DOHH2 (cell line): ENCODE data around the gene BST2.

Source experiments
- H3F3A ChIP-seq: fragments of 200-600 bp; sonication (generic), shearing (Covaris generic); 2 replicates; pipeline ENCODE4 v1.6.0; 2016; ENCODE audit warnings: antibody characterized with exemption, mild to moderate bottlenecking; ENCODE audit not compliant: control insufficient read depth, insufficient read depth
- H3K27ac ChIP-seq: fragments of 200-600 bp; sonication (generic); 2 replicates; pipeline ENCODE4 v1.5.1; 2014; ENCODE audit warnings: low read depth, mild to moderate bottlenecking, low read length, moderate library complexity
- H3K27me3 ChIP-seq: fragments of 200-600 bp; sonication (generic); 2 replicates; pipeline ENCODE4 v1.6.1; 2014; ENCODE audit warnings: mild to moderate bottlenecking, low read length, mixed read lengths; ENCODE audit not compliant: control insufficient read depth
- H3K36me3 ChIP-seq: fragments of 200-600 bp; sonication (generic); 2 replicates; pipeline ENCODE4 v1.6.1; 2014; ENCODE audit warnings: mild to moderate bottlenecking, low read length, moderate library complexity, mixed read lengths; ENCODE audit not compliant: control insufficient read depth
- H3K4me1 ChIP-seq: fragments of 200-600 bp; sonication (generic); 2 replicates; pipeline ENCODE4 v1.6.1; 2014; ENCODE audit warnings: mild to moderate bottlenecking, low read length, mixed read lengths; ENCODE audit not compliant: control insufficient read depth
- H3K4me2 ChIP-seq: fragments of 200-600 bp; sonication (generic); 2 replicates; pipeline ENCODE4 v1.6.0; 2014; ENCODE audit warnings: mild to moderate bottlenecking, low read length, moderate library complexity
- H3K4me3 ChIP-seq: fragments of 200-600 bp; sonication (generic); 2 replicates; pipeline ENCODE4 v1.5.1; 2014; ENCODE audit warnings: mild to moderate bottlenecking, low read length, mixed read lengths
- H3K79me2 ChIP-seq: fragments of 200-600 bp; sonication (generic); 2 replicates; pipeline ENCODE4 v1.6.1; 2014; ENCODE audit warnings: mild to moderate bottlenecking, low read length, mixed read lengths; ENCODE audit not compliant: control insufficient read depth
- H3K9me2 ChIP-seq: fragments of 200-600 bp; sonication (generic); replicated peaks from 2 replicates; pipeline ENCODE4 v1.6.1; 2014; ENCODE audit warnings: mild to moderate bottlenecking, low read length, mixed read lengths; ENCODE audit not compliant: control insufficient read depth
- H3K9me3 ChIP-seq: fragments of 200-600 bp; sonication (generic); 2 replicates; pipeline ENCODE4 v1.6.1; 2014; ENCODE audit warnings: antibody characterized with exemption, low read length, mixed read lengths; ENCODE audit not compliant: control insufficient read depth, insufficient read depth
- H4K20me1 ChIP-seq: fragments of 200-600 bp; sonication (generic); 2 replicates; pipeline ENCODE4 v1.6.0; 2014; ENCODE audit warnings: low read depth, mild to moderate bottlenecking, antibody characterized with exemption, low read length, moderate library complexity; ENCODE audit not compliant: control insufficient read depth, insufficient read depth
- CTCF ChIP-seq: fragments of 200-600 bp; sonication (generic); IDR thresholded peaks from one replicate; pipeline ENCODE4 v1.5.1; 2014; ENCODE audit warnings: antibody characterized with exemption, mild to moderate bottlenecking, low read depth, low read length; ENCODE audit not compliant: poor library complexity, severe bottlenecking
- EZH2phosphoT487 ChIP-seq: fragments of 200-600 bp; sonication (generic); IDR thresholded peaks from 2 replicates; pipeline ENCODE4 v1.6.1; 2017; ENCODE audit warnings: borderline replicate concordance, mild to moderate bottlenecking, antibody characterized with exemption, low read length, moderate library complexity, mixed read lengths

Gene BST2

DNA sequence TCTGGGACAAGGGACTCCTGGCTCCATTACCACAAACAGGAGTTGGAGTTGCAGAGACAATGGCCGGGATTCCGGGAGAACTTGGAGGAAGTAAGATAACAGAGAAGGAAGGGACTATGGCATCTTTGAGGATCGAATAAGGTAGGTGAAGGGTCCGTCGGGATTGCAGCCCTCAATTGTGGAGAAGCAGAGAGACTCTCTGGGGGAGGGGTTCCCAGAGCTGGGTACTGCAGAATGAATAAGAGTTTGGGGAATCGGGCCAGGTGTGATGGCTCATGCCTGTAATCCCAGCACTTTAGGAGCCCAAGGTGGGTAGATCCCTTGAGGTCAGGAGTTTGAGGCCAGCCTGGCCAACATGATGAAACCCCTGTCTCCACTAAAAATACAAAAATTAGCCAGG is 3.8 kb downstream of the BST2 start:
- Histone ChIP-seq H3K36me3 (peaks cover 63% of the 10 kb centered on the region), H3K4me1 (peaks cover 30% of the 10 kb centered on the region), H3F3A (peaks cover 21% of the 10 kb centered on the region), H3K9me2 (no peaks in the 10 kb centered on the region), H3K27ac (no peak overlapping the region), H3K27me3 (no peaks in the 10 kb centered on the region), H3K79me2 (peaks cover 49% of the 10 kb centered on the region), H3K9me3 (no peaks in the 10 kb centered on the region), H4K20me1 (peaks cover 8% of the 10 kb centered on the region), H3K4me3 (no peak overlapping the region), H3K4me2 (no peak overlapping the region)
- no peak for TF ChIP-seq CTCF
- TF ChIP-seq EZH2phosphoT487: no peak

GRCh38 chr19:17398902-17399527 is 6.4 kb downstream of the BST2 start:
- Histone ChIP-seq H3K36me3 (peaks cover 50% of the 10 kb centered on the region), H3K9me3 (no peaks in the 10 kb centered on the region), H3K4me1 (peaks cover 30% of the 10 kb centered on the region), H3K79me2 (peaks cover 23% of the 10 kb centered on the region), H3K27me3 (no peaks in the 10 kb centered on the region), H3F3A (peaks cover 17% of the 10 kb centered on the region), H3K9me2 (no peaks in the 10 kb centered on the region), H3K4me2 (no peak overlapping the region), H3K27ac (no peak overlapping the region), H3K4me3 (no peak overlapping the region), H4K20me1 (peaks cover 8% of the 10 kb centered on the region)
- no peak for TF ChIP-seq CTCF
- no peak for TF ChIP-seq EZH2phosphoT487

GRCh38 chr19:17394891-17395415 is 10.5 kb downstream of the BST2 start:
- TF ChIP-seq EZH2phosphoT487 (no peak), CTCF (peak; percentile 84)
- H3K4me2 ChIP-seq: peak overlapping the region; percentile 45
- peaks cover 23% of the 10 kb centered on the region for H3F3A ChIP-seq
- H3K27me3 ChIP-seq: 0 out of 2 replicates have a peak, but pooled peaks cover 2% of the 10 kb centered on the region
- H4K20me1 ChIP-seq: no peaks in the 10 kb centered on the region
- H3K9me3 ChIP-seq: no peaks in the 10 kb centered on the region
- H3K4me3 ChIP-seq: peak overlapping the region; percentile 21; the same call in 1 of the 2 replicates
- H3K27ac ChIP-seq: peak overlapping the region; percentile 64
- peaks cover 32% of the 10 kb centered on the region for H3K4me1 ChIP-seq
- peaks cover 15% of the 10 kb centered on the region for H3K36me3 ChIP-seq
- H3K9me2 ChIP-seq: no peaks in the 10 kb centered on the region
- no peaks in the 10 kb centered on the region for H3K79me2 ChIP-seq
